ENCODE data around the gene INTS4. TPM values are rescaled to one million over a fixed set of nuclear protein-coding genes. Genes with fewer than 3 reads are reported as not detected.
"Not testable (repeated sequence)": the region's sequence is repeated elsewhere in the genome, so short reads cannot be mapped to it uniquely, and the experiment has no call there.

The INTS4 gene
- total and polyA plus RNA-seq, 8 donors, result 31.1 to 63.9 (median 51.9) TPM

DNA sequence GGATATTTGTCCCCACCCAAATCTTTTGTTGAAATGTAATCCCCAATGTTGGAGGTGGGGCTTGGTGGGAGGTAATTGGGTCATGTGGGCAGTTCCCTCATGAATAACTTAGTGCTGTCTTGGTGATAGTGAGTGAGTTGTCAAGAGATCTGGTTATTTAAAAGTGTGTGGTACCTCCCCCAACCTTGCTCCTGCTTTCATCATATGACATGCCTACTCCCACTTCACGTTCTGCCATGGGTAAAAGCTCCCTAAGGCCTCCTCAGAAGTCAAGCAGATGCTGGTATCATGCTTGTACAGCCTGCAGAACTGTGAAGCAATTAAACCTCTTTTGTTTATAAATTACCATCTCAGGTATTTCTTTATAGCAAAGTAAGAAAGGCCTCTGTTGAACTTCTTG, 143.0 kb downstream of the INTS4 start:
- intact Hi-C loops (cut with DNase I), result no loop called here
- peaks cover 0 to 23% of the 10 kb centered on the region in 2 donors for H3K9me3 ChIP-seq
- H3K4me1 ChIP-seq, result peaks cover 0 to 5% of the 10 kb centered on the region in 2 donors
- ATAC-seq (no peak), DNase-seq (no peak)
- H3K4me3 ChIP-seq, result no peak overlapping the region
- H3K27me3 ChIP-seq, result no peaks in the 10 kb centered on the region
- no peak for TF ChIP-seq CTCF (IDR thresholded peaks at IDR 0.05)
- peaks cover 0 to 18% of the 10 kb centered on the region in 2 donors for H3K36me3 ChIP-seq
- H3K27ac ChIP-seq, result no peak overlapping the region

DNA sequence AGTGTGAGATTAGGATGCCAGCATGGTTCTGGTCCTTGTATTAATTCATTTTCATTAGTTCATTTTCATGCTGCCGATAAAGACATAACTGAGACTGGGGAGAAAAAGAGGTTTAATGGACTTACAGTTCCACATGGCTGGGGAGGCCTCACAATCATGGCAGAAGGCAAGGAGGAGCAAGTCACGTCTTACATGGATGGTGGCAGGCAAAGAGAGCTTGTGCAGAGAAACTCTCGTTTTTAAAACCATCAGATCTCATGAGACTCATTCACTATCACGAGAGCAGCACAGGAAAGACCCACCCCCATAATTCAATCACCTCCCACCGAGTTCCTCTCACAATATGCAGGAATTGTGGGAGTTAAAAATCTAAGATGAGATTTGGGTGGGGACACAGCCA, 150.8 kb downstream of the INTS4 start:
- H3K27ac ChIP-seq; H3K4me3 ChIP-seq; H3K27me3 ChIP-seq; DNase-seq; H3K9me3 ChIP-seq; intact Hi-C loops (cut with DNase I); ATAC-seq; H3K4me1 ChIP-seq: not testable (repeated sequence)
- H3K36me3 ChIP-seq, result peaks cover 0 to 44% of the 10 kb centered on the region in 2 donors

DNA sequence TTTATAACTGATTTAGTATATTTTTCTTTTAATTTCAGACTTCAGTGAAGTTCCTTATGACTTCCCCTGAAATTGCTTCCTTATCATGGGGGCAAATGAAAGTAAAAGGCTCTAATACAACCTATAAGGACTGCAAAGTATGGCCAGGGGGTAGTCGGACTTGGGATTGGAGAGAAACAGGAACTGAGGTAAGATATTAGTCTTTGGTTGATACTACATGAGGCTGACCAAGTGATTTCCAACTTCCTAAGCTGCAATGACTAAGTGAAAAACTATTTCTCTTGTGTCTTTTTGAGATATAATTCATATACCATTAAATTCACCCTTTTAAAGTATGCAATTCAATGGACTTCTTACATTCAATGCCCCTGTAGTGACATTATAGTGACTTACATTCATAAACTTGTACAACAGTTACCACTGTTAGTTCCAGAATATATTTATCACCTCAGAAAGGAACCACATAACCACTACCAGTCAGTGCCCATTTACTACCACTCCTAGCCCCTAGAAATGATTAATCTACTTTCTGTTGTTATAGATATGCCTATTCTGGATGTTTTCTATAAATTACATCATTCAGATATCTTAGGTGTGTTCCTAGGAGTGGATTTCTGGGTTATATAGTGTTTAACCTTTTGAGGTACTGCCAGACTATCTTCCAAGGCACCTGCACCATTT, 151.9 kb downstream of the INTS4 start:
- ATAC-seq, result no peak
- Histone ChIP-seq H3K4me1 (peaks cover 0 to 5% of the 10 kb centered on the region in 2 donors), H3K4me3 (no peak overlapping the region), H3K27me3 (no peaks in the 10 kb centered on the region), H3K9me3 (peaks cover 0 to 10% of the 10 kb centered on the region in 2 donors), H3K27ac (no peak overlapping the region), H3K36me3 (peaks cover 0 to 44% of the 10 kb centered on the region in 2 donors)
- TF ChIP-seq CTCF (IDR thresholded peaks at IDR 0.05), result no peak
- intact Hi-C loops (cut with DNase I), result no loop called here
- DNase-seq, result no peak

DNA sequence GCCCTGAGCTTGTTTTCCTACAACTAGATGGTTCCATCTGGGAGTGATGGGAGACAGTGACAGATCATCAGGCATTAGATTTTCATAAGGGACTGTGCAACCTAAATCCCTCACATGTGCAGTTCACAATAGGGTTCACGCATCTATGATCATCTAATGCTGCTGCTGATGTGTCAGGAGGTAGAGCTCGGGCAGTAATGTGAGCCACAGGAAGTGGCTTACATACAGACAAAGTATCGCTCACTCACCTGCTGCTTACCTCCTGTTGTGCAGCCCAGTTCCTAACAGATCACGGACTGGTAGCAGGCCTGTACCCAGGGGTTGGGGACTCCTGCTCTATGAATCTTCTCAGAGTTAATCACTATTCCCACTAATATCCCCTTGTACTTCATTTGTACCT, 161.2 kb downstream of the INTS4 start:
- Histone ChIP-seq H3K36me3 (no peaks in the 10 kb centered on the region), H3K27me3 (no peaks in the 10 kb centered on the region), H3K27ac (no peak overlapping the region), H3K9me3 (peaks cover 0 to 4% of the 10 kb centered on the region in 2 donors), H3K4me3 (no peak overlapping the region), H3K4me1 (no peaks in the 10 kb centered on the region)
- no peak for ATAC-seq
- intact Hi-C loops (cut with DNase I), result no loop called here
- no peak for TF ChIP-seq CTCF (IDR thresholded peaks at IDR 0.05)
- no peak for DNase-seq

GRCh38 chr11:77828926-77829325, 165.5 kb downstream of the INTS4 start:
- intact Hi-C loops (cut with DNase I), result no loop called here
- Histone ChIP-seq H3K27me3 (no peaks in the 10 kb centered on the region), H3K4me3 (no peak overlapping the region), H3K9me3 (peaks cover 0 to 4% of the 10 kb centered on the region in 2 donors), H3K36me3 (no peaks in the 10 kb centered on the region), H3K27ac (no peak overlapping the region), H3K4me1 (peaks cover 0 to 1% of the 10 kb centered on the region in 2 donors)
- no peak for TF ChIP-seq CTCF (IDR thresholded peaks at IDR 0.05)
- DNase-seq (no peak), ATAC-seq (no peak)

Other genes starting within 250 kb of the INTS4 start
- gene RSF1, start 173.9 kb downstream of the INTS4 start, total RNA-seq, result 10 to 100 TPM; 49.3 to 51.3 TPM
- 10 to 100 TPM; 66.9 to 94.8 (median 77.1) TPM for gene RSF1, start 173.9 kb downstream of the INTS4 start, polyA plus RNA-seq (ENCODE audit: insufficient read length in 6 of 6)
- gene AAMDC, start 173.5 kb downstream of the INTS4 start, total RNA-seq, result 10 to 100 TPM; 21.4 to 33.8 TPM
- gene AAMDC, start 173.5 kb downstream of the INTS4 start, polyA plus RNA-seq (ENCODE audit: insufficient read length in 6 of 6), result 10 to 100 TPM; 48.1 to 74.5 (median 59.8) TPM
- 10 to 100 TPM; 17.7 to 19.2 TPM for gene KCTD14, start 28.6 kb upstream of the INTS4 start, total RNA-seq
- gene KCTD14, start 28.6 kb upstream of the INTS4 start, polyA plus RNA-seq (ENCODE audit: insufficient read length in 6 of 6), result 10 to 100 TPM in 1 of 6 donors, 1 to 10 TPM in 5; 6.5 to 10.0 (median 8.6) TPM
- not detected for gene THRSP, start 69.2 kb upstream of the INTS4 start, total RNA-seq
- gene THRSP, start 69.2 kb upstream of the INTS4 start, polyA plus RNA-seq (ENCODE audit: insufficient read length in 6 of 6), result under 1 TPM; 0.23 to 0.83 (median 0.44) TPM
- gene NDUFC2, start 85.2 kb upstream of the INTS4 start, total RNA-seq, result 100 to 1,000 TPM; 182 to 224 TPM
- gene NDUFC2, start 85.2 kb upstream of the INTS4 start, polyA plus RNA-seq (ENCODE audit: insufficient read length in 6 of 6), result 100 to 1,000 TPM; 120 to 154 (median 139) TPM
- 10 to 100 TPM; 32.2 to 39.7 TPM for gene ALG8, start 145.0 kb upstream of the INTS4 start, total RNA-seq
- gene ALG8, start 145.0 kb upstream of the INTS4 start, polyA plus RNA-seq (ENCODE audit: insufficient read length in 6 of 6), result 10 to 100 TPM; 46.2 to 58.7 (median 53.2) TPM
- 10 to 100 TPM; 11.8 to 12.0 TPM for gene KCTD21, start 194.0 kb upstream of the INTS4 start, total RNA-seq
- 10 to 100 TPM in 1 of 6 donors, 1 to 10 TPM in 5; 8.4 to 10.1 (median 8.8) TPM for gene KCTD21, start 194.0 kb upstream of the INTS4 start, polyA plus RNA-seq (ENCODE audit: insufficient read length in 6 of 6)
- gene USP35, start 194.3 kb upstream of the INTS4 start, total RNA-seq, result 1 to 10 TPM; 7.4 to 8.0 TPM
- 1 to 10 TPM; 5.8 to 8.2 (median 6.6) TPM for gene USP35, start 194.3 kb upstream of the INTS4 start, polyA plus RNA-seq (ENCODE audit: insufficient read length in 6 of 6)